HCT116 (cell line): Measurements from ENCODE around the gene SCCPDH. TPM values are rescaled to one million over a fixed set of nuclear protein-coding genes. Genes with fewer than 3 reads are reported as not detected.

Source experiments
- ATAC-seq: fragments of 200-7000 bp; cut with Tn5 transposase; 2 replicates; pipeline ENCODE4 v1.9.1; 2020; ENCODE audit warnings: mild to moderate bottlenecking, moderate library complexity
- BruUV-seq: library from RNA; stranded (reverse); fragments of 400-500 nt; replicated peaks from 2 replicates; lab custom pipeline; 2021; lab: Mats Ljungman, UMichigan
- CTCF ChIA-PET: fragments of 300-600 bp; sonication (Branson Sonifier 250); formaldehyde crosslinking; loops from one replicate; lab custom pipeline; 2021; ENCODE audit warnings: antibody characterized with exemption; lab: Charles Lee
- POLR2A ChIA-PET: fragments of 300-600, 350-600 bp; sonication (Branson Sonifier 250); formaldehyde crosslinking; loops from one replicate; lab custom pipeline; 2021; ENCODE audit warnings: antibody characterized with exemption; lab: Charles Lee
- RAD21 ChIA-PET, 2 experiments: fragments of 300-600 bp; sonication (Branson Sonifier 250); formaldehyde crosslinking; loops; one replicate each; lab custom pipeline; 2023; ENCODE audit warnings: low total read pairs in 2 of 2; ENCODE audit not compliant: uncharacterized antibody in 2 of 2, unreplicated experiment in 2 of 2, low non-redundant PET in 1 of 2; lab: Charles Lee
- DNase-seq: peaks from one replicate; pipeline ENCODE4 v3.0.0-alpha.2; 2010; ENCODE audit warnings: low read depth, low spot score
- H2AFZ ChIP-seq: fragments of 200-600 bp; shearing (Covaris generic), sonication (generic); 2 replicates; pipeline ENCODE4 v1.6.1; 2017; ENCODE audit warnings: low read depth, mixed run types, mixed read lengths, antibody characterized with exemption, low read length; ENCODE audit not compliant: poor library complexity, severe bottlenecking
- H3K27ac ChIP-seq: 2 replicates; pipeline ENCODE4 v1.5.1; 2012; ENCODE audit warnings: low read depth, low read length
- H3K27me3 ChIP-seq: fragments of 200-600 bp; sonication (generic); 2 replicates; pipeline ENCODE4 v1.6.1; 2016; ENCODE audit warnings: mixed run types, low read length, mixed read lengths; ENCODE audit not compliant: insufficient read depth
- H3K36me3 ChIP-seq, 2 experiments: fragments of 200-500 bp in 1 of 2; fragments of 200-600 bp in 1 of 2; sonication (Bioruptor generic) in 1 of 2; sonication (generic) in 1 of 2; 2 replicates each; pipeline versions ENCODE4 v1.5.1 to v1.6.1; 2014 to 2016; ENCODE audit warnings: low read length in 2 of 2, inconsistent platforms in 1 of 2, mixed read lengths in 1 of 2, mixed run types in 1 of 2; ENCODE audit not compliant: insufficient read depth in 2 of 2, control insufficient read depth in 1 of 2
- H3K4me1 ChIP-seq, 2 experiments: fragments of 200-600 bp in 1 of 2; sonication (generic) in 1 of 2; 2 replicates each; pipeline versions ENCODE4 v1.5.1 to v1.6.1; 2012 to 2017; ENCODE audit warnings: low read length in 2 of 2, inconsistent platforms in 1 of 2, mild to moderate bottlenecking in 1 of 2, mixed read lengths in 1 of 2, mixed run types in 1 of 2, moderate library complexity in 1 of 2; ENCODE audit not compliant: insufficient read depth in 2 of 2, control insufficient read depth in 1 of 2
- H3K4me2 ChIP-seq: fragments of 200-600 bp; sonication (generic); 2 replicates; pipeline ENCODE4 v1.6.1; 2017; ENCODE audit warnings: mixed run types, low read length, mixed read lengths
- H3K4me3 ChIP-seq, 2 experiments: fragments of 200-600 bp in 1 of 2; sonication (generic) in 1 of 2; replicated peaks in 1 of 2; 2 replicates each; pipeline ENCODE4 v1.5.1; 2011 to 2016; ENCODE audit warnings: low read length in 2 of 2, control low read depth in 1 of 2, low read depth in 1 of 2, mild to moderate bottlenecking in 1 of 2, mixed read lengths in 1 of 2, mixed run types in 1 of 2
- H3K79me2 ChIP-seq: fragments of 200-600 bp; sonication (generic); 2 replicates; pipeline ENCODE4 v1.6.1; 2017; ENCODE audit warnings: mild to moderate bottlenecking, mixed run types, low read length, moderate library complexity, mixed read lengths; ENCODE audit not compliant: insufficient read depth
- H3K9ac ChIP-seq: fragments of 200-600 bp; sonication (generic); 2 replicates; pipeline ENCODE4 v1.6.1; 2016; ENCODE audit warnings: low read length, mixed read lengths
- H3K9me2 ChIP-seq: fragments of 200-600 bp; sonication (generic), shearing (Covaris generic); 2 replicates; pipeline ENCODE4 v1.6.1; 2017; ENCODE audit warnings: mixed run types, mild to moderate bottlenecking, moderate library complexity; ENCODE audit not compliant: insufficient read depth
- H3K9me3 ChIP-seq, 2 experiments: fragments of 200-500 bp in 1 of 2; fragments of 200-600 bp in 1 of 2; sonication (Bioruptor generic) in 1 of 2; sonication (generic) in 1 of 2; 2 replicates each; pipeline ENCODE4 v1.6.1; 2014 to 2017; ENCODE audit warnings: low read length in 2 of 2, mixed read lengths in 2 of 2, inconsistent platforms in 1 of 2, low read depth in 1 of 2, mild to moderate bottlenecking in 1 of 2, mixed run types in 1 of 2, moderate library complexity in 1 of 2; ENCODE audit not compliant: control insufficient read depth in 1 of 2, insufficient read depth in 1 of 2
- H4K20me1 ChIP-seq: fragments of 200-600 bp; sonication (generic), shearing (Covaris generic); 2 replicates; pipeline ENCODE4 v1.6.1; 2017; ENCODE audit warnings: mixed run types, mild to moderate bottlenecking, moderate library complexity; ENCODE audit not compliant: insufficient read depth
- CBX3 ChIP-seq: IDR thresholded peaks from 2 replicates; pipeline ENCODE4 v1.6.1; 2012; ENCODE audit warnings: low read depth
- CEBPB ChIP-seq: IDR thresholded peaks from 2 replicates; pipeline ENCODE4 v1.6.1; 2012; ENCODE audit warnings: low read depth
- JUND ChIP-seq: IDR thresholded peaks from 2 replicates; pipeline ENCODE4 v1.6.1; 2012
- POLR2AphosphoS5 ChIP-seq: IDR thresholded peaks from 2 replicates; pipeline ENCODE4 v1.6.1; 2011; ENCODE audit warnings: mild to moderate bottlenecking, low read depth, low read length, moderate library complexity
- RAD21 ChIP-seq: IDR thresholded peaks from 2 replicates; pipeline ENCODE4 v1.6.1; 2012; ENCODE audit warnings: low read depth, mild to moderate bottlenecking
- REST ChIP-seq: IDR thresholded peaks from 2 replicates; pipeline ENCODE4 v1.6.1; 2012; ENCODE audit warnings: low read depth
- SIN3A ChIP-seq: IDR thresholded peaks from 2 replicates; pipeline ENCODE4 v1.6.1; 2012; ENCODE audit warnings: low read depth
- SP1 ChIP-seq: IDR thresholded peaks from 2 replicates; pipeline ENCODE4 v1.6.1; 2012; ENCODE audit warnings: low read depth
- TCF7L2 ChIP-seq: IDR thresholded peaks from 2 replicates; pipeline ENCODE4 v1.7.0; 2011; ENCODE audit warnings: borderline replicate concordance, inconsistent platforms; ENCODE audit not compliant: insufficient read depth, insufficient read length; ENCODE audit errors: extremely low read depth
- ZFX ChIP-seq: fragments of 450-650 bp; IDR thresholded peaks from 2 replicates; pipeline ENCODE4 v1.6.1; 2017
- ZNF274 ChIP-seq: fragments of 200-500 bp; sonication (Bioruptor generic); IDR thresholded peaks from 2 replicates; pipeline ENCODE4 v1.6.1; 2014; ENCODE audit warnings: mild to moderate bottlenecking, low read depth, low read length, inconsistent platforms
- intact Hi-C: fragments of 100-400 bp; cut with micrococcal nuclease; formaldehyde crosslinking; loops from 2 replicates; pipeline ENCODE4 v1.10.0; 2022
- total RNA-seq: library from RNA; stranded (reverse); gene quantifications from one replicate; pipeline ENCODE4 v1.2.1, GENCODE V29; 2021; ENCODE audit not compliant: unreplicated experiment

SCCPDH gene
- total RNA-seq, 1 experiment from 2014 or later, result 0.30 TPM

GRCh38 chr1:246788895-246789338 is 64.7 kb downstream of the SCCPDH start (continued):
- no peak for TF ChIP-seq TCF7L2
- TF ChIP-seq ZNF274, result no peak
- TF ChIP-seq RAD21, result no peak

- no peak overlapping the region for H3K9ac ChIP-seq
Measured at GRCh38 chr1:246789454-246790339, 65.5 kb downstream of the SCCPDH start.

More at GRCh38 chr1:246789454-246790339, 65.5 kb downstream of the SCCPDH start:
- peaks cover 0 to 5% of the 10 kb centered on the region in 2 experiments; a peak in 2 of 4 replicates for H3K9me3 ChIP-seq
- ATAC-seq, result no peak
- RAD21 ChIA-PET, result no interaction called here
- H2AFZ ChIP-seq, result no peak overlapping the region
- POLR2A ChIA-PET, result no interaction called here
- no peaks in the 10 kb centered on the region for H3K79me2 ChIP-seq
- no peak overlapping the region for H3K4me2 ChIP-seq
- BruUV-seq, result no TSS peak
- no peak overlapping the region for H3K27ac ChIP-seq
- H3K27me3 ChIP-seq, result no peaks in the 10 kb centered on the region
- TF ChIP-seq POLR2AphosphoS5 (no peak), REST (no peak), ZNF274 (no peak), CBX3 (no peak), CEBPB (no peak), SIN3A (no peak), TCF7L2 (no peak), ZFX (no peak), SP1 (no peak), JUND (no peak)
- TF ChIP-seq, all 23 proteins: peak for 0
- H3K4me3 ChIP-seq, result no peak overlapping the region
- CTCF ChIA-PET, result no interaction called here
- no peaks in the 10 kb centered on the region for H4K20me1 ChIP-seq
- no peaks in the 10 kb centered on the region for H3K4me1 ChIP-seq
- intact Hi-C loops, result no loop called here
- DNase-seq, result no peak
- H3K36me3 ChIP-seq, result no peaks in the 10 kb centered on the region
- H3K9me2 ChIP-seq, result no peaks in the 10 kb centered on the region
